RCC 7860 (cell line): ENCODE results near the gene MCRIP1.

ENCODE experiments used
- DNase-seq: peaks from one replicate; pipeline ENCODE4 v3.0.0-alpha.2; 2015; ENCODE audit warnings: low spot score
- FAIRE-seq: peaks from 2 replicates; lab custom pipeline; 2012; peaks lifted over from hg19 to GRCh38; lab: Jason Lieb, UNC

MCRIP1 gene

DNA sequence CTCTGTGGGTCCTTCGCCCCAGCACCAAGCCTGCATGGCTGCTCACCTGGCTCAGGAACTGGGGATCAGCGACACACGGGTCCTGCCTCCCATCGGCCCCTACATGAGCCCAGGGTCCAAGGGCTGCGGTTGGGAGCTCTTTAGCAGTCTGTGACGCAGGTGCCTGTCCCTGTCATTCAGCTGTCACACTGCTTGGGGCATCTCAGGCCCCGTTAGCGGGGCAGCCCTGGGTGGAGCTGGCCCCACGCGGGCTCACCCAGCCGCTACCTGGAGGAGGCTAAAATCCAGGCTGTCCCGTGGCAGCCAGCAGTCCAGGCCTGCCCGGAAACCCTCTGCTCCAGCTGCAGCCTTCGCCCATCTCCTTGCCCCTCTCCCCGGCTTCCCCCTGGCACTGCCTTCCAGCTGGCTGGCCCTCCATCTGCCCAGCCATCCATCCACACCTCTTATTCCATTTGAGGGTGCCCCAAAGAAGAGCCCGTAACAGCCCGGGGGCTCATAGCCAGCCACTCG, 25.8 kb downstream of the MCRIP1 start:
- no peak for DNase-seq
- FAIRE-seq = no peak

DNA sequence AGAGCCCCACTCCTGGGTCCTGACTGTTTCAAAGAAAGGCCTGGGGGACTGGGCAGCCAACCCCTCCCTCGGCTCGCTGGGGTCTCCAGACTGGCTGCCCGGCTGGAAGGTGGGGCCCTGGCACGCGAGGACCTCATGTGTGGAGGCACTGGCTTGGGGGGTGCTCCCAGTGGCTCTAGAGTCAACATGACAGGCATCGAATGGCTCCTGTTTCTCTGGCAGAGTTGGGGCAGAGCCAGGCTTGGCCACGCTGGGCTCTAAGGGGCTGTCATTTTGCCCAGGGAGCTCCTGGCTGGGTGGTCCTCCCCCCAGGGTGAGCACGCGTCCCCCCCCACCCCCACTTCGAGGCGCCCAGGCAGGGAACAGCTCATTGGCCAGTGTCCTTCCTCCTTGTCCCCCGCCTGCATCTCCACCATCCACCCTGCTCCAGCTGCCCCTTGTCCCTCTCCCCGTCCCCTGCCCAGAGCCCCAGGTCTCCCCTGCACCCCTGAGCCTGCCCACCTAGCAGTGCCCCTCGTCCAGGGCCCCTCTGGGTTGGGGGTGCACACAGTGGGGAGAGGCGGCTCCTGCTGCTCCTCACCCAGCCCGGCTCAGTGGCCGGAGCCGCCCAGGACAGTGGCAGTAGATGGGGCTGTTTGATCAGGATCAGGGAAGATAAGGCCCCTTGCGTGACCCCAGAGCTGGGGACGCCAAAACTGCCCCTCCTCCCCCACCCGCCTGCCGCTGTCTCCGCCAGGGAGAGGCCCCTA, 26.5 kb downstream of the MCRIP1 start:
- no peak for DNase-seq
- no peak for FAIRE-seq

DNA sequence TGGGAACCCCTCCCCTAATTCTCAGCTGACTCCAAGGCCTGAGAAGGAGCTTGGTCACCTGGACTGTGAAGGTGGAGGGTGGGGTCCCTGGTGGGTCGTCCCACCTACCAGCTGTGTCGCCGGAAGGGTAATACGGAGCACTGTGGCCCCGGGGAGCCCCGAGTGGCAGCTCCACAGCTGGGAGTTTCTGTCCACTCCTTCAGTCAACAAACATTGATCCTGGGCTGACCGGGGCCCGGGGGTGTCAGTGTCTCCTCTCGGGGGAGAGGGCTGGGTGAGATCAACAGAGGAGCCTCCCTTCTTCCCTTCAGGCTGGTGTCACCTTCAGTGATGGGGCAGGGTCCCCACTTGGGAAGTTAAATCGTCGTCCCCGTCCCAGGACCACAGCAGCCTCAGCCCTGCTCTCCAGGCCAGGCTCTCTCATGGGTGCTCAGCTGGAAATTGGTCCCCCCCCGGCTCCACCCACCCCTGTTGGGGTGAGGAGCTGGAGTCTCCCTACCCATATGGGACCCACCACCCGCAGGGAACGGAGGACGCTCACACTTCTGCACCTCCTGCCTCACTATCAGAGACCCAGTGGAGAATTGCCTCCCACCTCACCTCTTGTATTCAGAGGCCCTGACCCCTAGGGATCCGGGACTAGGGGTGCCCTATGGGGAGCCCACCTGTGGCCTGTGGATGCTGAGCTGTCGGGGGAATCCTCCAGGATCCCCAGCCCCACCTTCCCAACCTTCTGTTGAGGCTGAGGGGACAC, 27.2 kb downstream of the MCRIP1 start:
- FAIRE-seq (no peak), DNase-seq (no peak)

DNA sequence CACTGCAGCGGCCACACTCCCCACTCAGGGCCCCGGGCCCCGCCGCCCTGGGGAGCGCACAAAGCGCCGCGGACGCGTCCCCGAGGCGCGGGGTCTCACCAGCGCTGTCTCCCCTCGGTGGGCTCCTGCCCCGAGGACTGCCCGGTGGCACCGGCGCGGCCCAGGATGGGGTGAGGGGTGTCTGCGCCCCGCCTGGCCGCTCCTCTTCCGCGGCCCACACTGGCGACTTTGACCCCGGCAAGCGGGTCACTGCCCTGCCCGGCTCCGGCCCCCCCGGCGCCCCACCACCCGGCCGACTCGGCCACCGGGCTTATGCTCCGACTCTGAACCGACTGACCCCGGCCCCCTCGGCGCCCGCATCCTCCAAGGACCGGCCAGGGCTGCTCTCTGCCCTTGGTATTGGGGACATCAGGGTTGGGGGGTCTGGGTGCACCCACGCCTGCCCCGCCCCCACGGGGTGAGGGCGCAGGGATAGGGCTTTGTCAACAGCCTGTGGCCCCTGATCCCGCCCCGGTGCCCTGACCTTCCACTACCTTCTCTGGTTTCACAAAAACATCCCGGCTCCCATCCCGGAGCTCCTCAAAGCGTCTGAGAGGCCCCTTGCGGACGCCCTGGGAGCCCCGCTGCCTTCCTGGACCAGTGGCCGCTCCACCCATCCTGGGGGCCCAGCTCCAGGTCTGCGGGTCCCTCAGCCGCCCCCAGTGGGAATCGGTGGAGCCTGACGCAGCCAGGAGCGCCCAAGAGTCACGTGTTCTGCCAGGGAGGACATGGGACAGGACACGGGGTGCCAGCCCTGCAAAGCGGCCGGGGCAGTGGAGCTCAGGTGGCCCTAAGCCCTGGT, 28.3 kb downstream of the MCRIP1 start:
- no peak for DNase-seq
- no peak for FAIRE-seq

DNA sequence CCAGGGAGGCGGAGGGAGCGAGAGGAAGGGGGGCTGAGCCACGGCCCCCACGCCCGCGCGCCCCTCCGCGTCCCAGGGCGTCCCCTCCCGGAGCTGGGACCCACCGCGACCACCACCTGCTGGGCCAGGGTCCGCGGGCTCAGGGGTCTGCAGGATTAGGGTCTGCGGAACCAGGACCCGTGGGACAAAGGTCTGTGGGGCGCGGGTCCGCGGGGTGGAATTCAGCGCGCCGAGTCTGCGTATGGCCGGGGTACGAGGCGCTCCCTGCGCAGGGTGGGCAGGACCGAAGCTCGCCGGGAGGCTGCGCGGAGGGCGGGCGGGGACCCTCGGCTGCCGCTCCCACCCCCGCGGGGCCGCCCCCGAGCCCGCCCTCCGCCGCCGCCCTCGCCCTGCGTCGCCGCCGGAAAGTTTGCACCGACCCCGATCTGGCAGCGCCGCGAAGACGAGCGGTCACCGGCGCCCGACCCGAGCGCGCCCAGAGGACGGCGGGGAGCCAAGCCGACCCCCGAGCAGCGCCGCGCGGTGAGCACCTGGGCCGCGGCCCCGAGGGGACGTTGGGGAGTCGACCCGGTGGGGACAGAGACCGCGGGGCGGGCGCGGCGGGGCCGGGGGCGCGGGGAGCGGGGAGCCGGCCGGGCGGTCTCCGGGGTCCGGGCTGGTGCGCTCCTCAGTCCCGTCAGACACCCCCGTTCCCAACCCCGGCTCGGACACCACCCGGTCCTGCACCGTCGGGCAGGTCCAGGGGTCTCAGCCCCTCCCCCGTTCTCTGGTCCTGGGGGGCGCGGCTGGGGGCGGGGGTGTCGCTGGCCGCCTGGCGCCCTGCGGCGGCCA, 29.1 kb downstream of the MCRIP1 start, which contains the start of gene GCGR:
GCGR (plus strand) TSS at position 423 of the 831 bp plus-strand sequence. CDS start 4,869 bp downstream, outside the sequence.
- FAIRE-seq (no peak), DNase-seq (no peak)

DNA sequence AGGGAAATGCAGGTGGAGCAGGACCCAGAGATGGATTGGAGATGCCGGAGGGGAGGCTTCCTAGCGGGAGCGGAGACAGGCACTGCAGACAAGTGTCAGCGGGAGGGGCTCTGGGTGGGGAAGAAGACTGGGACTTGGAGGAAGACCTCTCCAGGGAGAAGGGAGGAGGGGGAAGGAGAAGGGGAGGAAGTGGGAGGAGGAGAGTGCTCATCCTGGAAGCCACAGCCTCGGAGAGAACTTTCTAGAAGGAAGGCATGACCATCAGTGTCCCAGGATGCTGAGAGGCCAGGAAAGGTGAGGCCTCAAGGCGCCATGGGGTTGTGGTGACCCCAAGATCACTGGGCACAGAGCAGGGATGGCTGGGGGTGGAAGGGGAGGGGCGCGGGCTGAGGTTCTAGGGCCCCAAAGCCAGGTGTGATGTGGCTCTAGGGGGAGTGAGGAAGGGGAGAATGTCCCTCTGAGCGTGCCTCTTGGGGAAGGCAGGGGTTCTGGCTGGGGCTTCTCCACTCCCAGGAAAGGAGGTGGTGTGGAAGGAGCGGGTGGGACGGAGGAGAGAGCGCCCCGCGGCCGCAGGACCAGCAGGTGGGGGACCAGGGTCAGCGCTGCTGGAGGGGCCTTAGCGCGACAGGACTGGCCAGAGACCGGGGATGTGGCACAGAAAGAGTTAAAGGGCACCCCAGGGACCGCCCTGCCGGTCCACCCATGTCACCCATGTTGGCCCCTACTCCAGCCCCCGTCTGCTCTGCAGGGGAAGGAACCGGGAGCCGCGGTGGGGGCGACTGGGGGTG, 30.0 kb downstream of the MCRIP1 start:
- FAIRE-seq (no peak), DNase-seq (no peak)

DNA sequence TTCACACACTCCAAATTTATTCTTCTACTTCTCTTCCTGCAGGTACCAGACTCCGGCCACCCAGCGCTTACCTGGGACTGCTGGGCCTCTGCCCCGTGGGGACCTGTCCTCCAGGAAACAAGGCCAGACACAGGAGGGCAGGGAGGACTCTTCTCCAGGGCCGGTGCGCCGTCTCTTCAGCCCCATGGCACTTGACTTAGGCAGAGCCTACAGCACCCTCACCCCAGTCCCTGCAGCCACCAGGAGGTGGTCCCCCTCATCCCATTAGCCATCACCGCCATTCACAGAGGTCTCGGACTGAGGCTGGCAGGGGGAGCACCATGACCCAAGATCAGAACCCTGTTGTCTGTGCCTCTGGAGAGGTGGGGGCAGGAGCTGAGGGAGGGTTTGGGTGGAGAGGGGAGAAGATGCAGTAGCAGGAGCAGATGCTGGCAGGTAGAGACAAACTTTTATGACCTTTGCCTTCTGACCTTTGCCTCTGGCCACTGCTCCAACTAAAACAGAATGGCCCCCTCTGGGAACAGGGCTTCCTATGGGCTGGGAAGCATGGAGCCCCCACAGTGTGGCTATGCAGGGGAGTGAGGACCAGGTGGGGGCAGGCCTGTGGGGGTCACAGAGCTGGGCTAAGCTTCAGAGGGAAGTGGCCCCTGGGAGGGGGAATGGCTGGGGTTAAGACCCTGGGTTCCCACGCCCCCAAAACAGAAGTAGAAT, 30.9 kb downstream of the MCRIP1 start:
- no peak for FAIRE-seq
- DNase-seq = no peak

DNA sequence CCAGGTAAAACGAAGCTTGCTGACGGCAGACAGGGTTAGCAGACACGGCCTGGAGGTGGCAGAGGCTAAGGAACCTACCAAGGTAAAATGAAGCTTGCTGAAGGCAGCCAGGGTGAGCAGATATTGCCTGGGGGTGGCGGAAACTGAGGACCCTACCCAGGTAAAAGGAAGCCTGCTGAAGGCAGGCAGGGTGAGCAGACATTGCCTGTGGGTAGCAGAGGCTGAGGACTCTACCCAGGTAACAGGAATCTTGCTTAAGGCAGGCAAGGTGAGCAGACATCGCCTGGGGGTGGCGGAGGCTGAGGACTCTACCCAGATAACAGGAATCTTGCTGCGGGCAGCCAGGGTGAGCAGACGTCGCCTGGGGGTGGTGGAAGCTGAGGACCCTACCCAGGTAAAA, 31.8 kb downstream of the MCRIP1 start:
- no peak for FAIRE-seq
- no peak for DNase-seq

DNA sequence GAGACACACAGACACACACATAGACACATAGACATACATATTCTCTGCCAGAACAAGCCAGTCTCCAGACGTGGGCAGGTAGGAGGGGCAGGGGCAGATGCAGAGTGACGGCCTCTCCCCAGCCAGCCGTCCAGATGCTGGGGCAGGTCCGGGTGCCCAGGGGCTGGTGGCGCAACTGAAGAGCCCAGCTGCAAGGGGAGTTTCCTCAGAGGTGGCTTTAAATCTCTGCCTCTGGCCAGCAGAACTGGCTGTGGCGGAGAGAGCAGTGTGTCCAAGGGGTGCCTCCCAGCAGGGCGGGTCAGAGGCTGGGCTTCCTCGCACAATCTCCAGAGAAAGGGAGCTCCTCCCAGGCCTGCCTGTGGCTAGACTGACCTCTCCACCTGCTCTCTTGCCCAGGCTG, 38.6 kb downstream of the MCRIP1 start:
- DNase-seq (no peak), FAIRE-seq (no peak)

DNA sequence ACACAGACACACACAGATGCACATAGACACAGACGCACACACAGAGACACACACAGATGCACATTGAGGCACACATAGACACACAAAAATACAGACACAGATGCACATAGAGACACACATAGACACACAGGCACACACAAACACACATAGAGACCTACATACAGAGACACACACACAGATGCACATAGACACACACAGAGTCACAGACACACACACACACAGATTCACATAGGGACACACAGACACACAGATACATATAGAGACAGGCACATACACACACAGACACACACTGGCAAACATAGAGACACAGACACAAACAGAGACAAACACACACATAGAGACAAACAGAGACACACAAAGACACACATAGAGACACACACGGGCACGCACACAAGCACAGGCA, 39.0 kb downstream of the MCRIP1 start:
- FAIRE-seq = no peak
- DNase-seq = no peak

DNA sequence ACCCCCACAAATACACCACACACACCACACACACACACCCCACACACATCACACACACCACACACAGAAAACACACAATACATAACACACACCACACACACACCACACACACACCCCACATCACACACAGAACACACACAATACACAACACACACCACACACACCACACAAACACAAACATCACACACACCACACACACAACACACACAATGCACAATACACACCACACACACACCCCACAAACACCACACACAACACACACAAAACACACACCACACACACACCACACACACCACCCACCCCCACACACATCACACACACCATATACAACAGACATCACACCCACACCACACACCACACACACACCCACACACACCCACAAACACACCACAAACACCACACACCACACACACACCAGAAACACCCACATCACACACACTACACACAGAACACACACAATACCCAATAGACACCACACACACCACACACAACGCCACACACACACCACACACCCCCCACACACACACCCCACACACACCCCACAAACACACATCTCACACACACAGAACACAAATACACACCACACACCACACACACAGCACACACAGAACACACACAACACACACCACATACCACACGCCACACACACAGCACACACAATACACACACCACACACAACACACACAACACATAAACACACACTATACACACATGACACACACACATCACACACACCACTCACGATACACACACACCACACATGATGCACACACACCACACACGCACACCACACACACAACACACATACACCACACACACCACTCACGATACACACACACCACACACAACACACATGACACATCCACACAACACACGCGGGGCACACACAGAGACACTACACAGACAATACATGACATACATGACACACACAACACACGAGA, 40.1 kb downstream of the MCRIP1 start:
- DNase-seq = no peak
- no peak for FAIRE-seq
